Skeletal muscle tissue (tissue), 4 donors: ENCODE measurements around the gene HCN4. TPM values are rescaled to one million over a fixed set of nuclear protein-coding genes. Genes with fewer than 3 reads are reported as not detected.

Experiments used
- H3K27ac ChIP-seq: one replicate; pipeline ENCODE4 v1.7.0; 2013; ENCODE audit warnings: mild to moderate bottlenecking, low read depth, low read length, inconsistent platforms
- H3K27me3 ChIP-seq, 3 donors: one replicate each; pipeline ENCODE4 v1.7.0; 2013; ENCODE audit warnings: low read length in 3 of 3; ENCODE audit not compliant: control insufficient read depth in 3 of 3, insufficient read depth in 3 of 3
- H3K36me3 ChIP-seq, 3 donors: one replicate each; pipeline ENCODE4 v1.7.0; 2013; ENCODE audit warnings: low read length in 3 of 3; ENCODE audit not compliant: control insufficient read depth in 3 of 3, insufficient read depth in 3 of 3
- H3K4me1 ChIP-seq, 3 donors: one replicate each; pipeline ENCODE4 v1.7.0; 2013; ENCODE audit warnings: low read length in 3 of 3, mild to moderate bottlenecking in 3 of 3; ENCODE audit not compliant: control insufficient read depth in 3 of 3, insufficient read depth in 3 of 3
- H3K4me3 ChIP-seq, 3 donors: one replicate each; pipeline ENCODE4 v1.7.0; 2013; ENCODE audit warnings: low read length in 3 of 3
- H3K9ac ChIP-seq, 3 donors: one replicate each; pipeline ENCODE4 v1.7.0; 2013; ENCODE audit warnings: low read length in 3 of 3, mild to moderate bottlenecking in 3 of 3, moderate library complexity in 2 of 3, low read depth in 1 of 3
- H3K9me3 ChIP-seq, 3 donors: one replicate each; pipeline ENCODE4 v1.7.0; 2013; ENCODE audit warnings: low read length in 3 of 3; ENCODE audit not compliant: control insufficient read depth in 3 of 3
- total RNA-seq: library from RNA; depleted of rRNA; stranded (reverse); fragments of >200 nt; gene quantifications from one replicate; pipeline ENCODE4 v1.2.3, GENCODE V29; 2014
- donor health status: Osteomylitis.

The HCN4 gene
- total RNA-seq, 1 donor from 2014 or later, result under 0.01 TPM

DNA sequence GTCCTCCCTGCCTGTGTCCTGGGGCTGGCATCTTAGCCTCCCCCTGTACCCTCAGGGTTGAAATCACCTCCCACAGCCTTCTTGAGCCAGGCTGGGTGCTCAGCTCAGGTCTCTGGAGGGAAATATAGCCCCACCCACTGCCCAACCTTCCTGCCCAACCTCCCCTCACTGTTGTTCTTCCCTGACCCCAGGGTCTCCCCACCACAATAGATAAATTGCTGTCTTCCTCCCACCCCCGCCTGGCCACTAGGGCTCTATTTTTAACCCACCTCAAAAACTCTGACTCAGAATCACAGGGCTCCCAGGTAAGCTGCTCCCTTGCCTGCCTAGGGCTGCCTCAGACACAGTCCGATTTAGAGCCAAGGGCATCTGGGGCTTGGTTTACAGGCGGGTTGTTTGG, 15.0 kb downstream of the HCN4 start:
- Histone ChIP-seq H3K9me3 (no peaks in the 10 kb centered on the region), H3K4me1 (no peaks in the 10 kb centered on the region), H3K27ac (no peak overlapping the region), H3K27me3 (peaks cover 40 to 62% (median 60%) of the 10 kb centered on the region in 3 donors), H3K4me3 (no peak overlapping the region), H3K36me3 (no peaks in the 10 kb centered on the region), H3K9ac (no peak overlapping the region)

GRCh38 chr15:73352082-73352481, 16.7 kb downstream of the HCN4 start:
- H3K27me3 ChIP-seq, result peaks cover 45 to 54% (median 47%) of the 10 kb centered on the region in 3 donors
- no peak overlapping the region for H3K9ac ChIP-seq
- H3K4me1 ChIP-seq, result no peaks in the 10 kb centered on the region
- no peak overlapping the region for H3K27ac ChIP-seq
- H3K4me3 ChIP-seq, result no peak overlapping the region
- H3K9me3 ChIP-seq, result no peaks in the 10 kb centered on the region
- H3K36me3 ChIP-seq, result no peaks in the 10 kb centered on the region

- Histone ChIP-seq H3K4me1 (no peaks in the 10 kb centered on the region), H3K27ac (no peak overlapping the region), H3K9me3 (no peaks in the 10 kb centered on the region), H3K9ac (no peak overlapping the region), H3K4me3 (no peak overlapping the region), H3K27me3 (peaks cover 31 to 42% (median 37%) of the 10 kb centered on the region in 3 donors), H3K36me3 (no peaks in the 10 kb centered on the region)
Measured at GRCh38 chr15:73349191-73349590, 19.6 kb downstream of the HCN4 start.

GRCh38 chr15:73346735-73347312, 21.9 kb downstream of the HCN4 start:
- Histone ChIP-seq H3K4me3 (no peak overlapping the region), H3K9ac (no peak overlapping the region), H3K27me3 (peaks cover 18 to 29% (median 28%) of the 10 kb centered on the region in 3 donors)

GRCh38 chr15:73345658-73346057, 23.1 kb downstream of the HCN4 start:
- Histone ChIP-seq H3K27ac (no peak overlapping the region), H3K27me3 (peaks cover 14 to 19% (median 18%) of the 10 kb centered on the region in 3 donors), H3K9me3 (no peaks in the 10 kb centered on the region), H3K4me1 (no peaks in the 10 kb centered on the region), H3K9ac (no peak overlapping the region), H3K4me3 (no peak overlapping the region), H3K36me3 (no peaks in the 10 kb centered on the region)

More at GRCh38 chr15:73346735-73347312, 21.9 kb downstream of the HCN4 start:
- Histone ChIP-seq H3K9me3 (no peaks in the 10 kb centered on the region), H3K36me3 (no peaks in the 10 kb centered on the region), H3K27ac (no peak overlapping the region), H3K4me1 (no peaks in the 10 kb centered on the region)

DNA sequence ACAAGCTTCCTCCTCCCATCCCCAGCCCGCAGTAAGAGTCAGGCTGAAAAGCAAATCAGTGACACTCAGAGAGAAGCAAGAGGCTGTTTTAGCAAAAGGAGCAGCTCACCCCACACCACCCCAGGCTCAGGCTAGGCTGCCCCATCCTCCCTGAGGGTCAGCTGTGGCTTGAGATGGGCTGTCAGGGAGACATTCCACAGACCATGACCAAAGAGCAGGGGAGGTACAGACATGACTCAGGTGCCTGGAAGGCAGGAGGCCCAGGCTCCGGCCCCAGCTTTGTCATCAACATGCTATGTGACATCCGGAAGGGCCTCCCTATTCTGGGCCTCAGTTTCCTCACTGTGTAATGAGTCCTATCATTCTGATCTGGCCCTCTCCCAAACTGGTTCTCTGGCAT, 24.7 kb downstream of the HCN4 start:
- H3K36me3 ChIP-seq, result no peaks in the 10 kb centered on the region
- H3K27ac ChIP-seq, result no peak overlapping the region

GRCh38 chr15:73341886-73342600, 26.7 kb downstream of the HCN4 start:
- Histone ChIP-seq H3K4me1 (no peaks in the 10 kb centered on the region), H3K9me3 (no peaks in the 10 kb centered on the region), H3K27ac (no peak overlapping the region), H3K4me3 (no peak overlapping the region), H3K9ac (no peak overlapping the region), H3K27me3 (peaks cover 5 to 19% (median 17%) of the 10 kb centered on the region in 3 donors), H3K36me3 (no peaks in the 10 kb centered on the region)

More for the DNA sequence above, 24.7 kb downstream of the HCN4 start:
- no peak overlapping the region for H3K9ac ChIP-seq
- no peaks in the 10 kb centered on the region for H3K9me3 ChIP-seq
- H3K4me3 ChIP-seq, result no peak overlapping the region
- H3K4me1 ChIP-seq, result no peaks in the 10 kb centered on the region
- H3K27me3 ChIP-seq, result peaks cover 9 to 16% (median 15%) of the 10 kb centered on the region in 3 donors

GRCh38 chr15:73340502-73341192, 28.1 kb downstream of the HCN4 start:
- H3K36me3 ChIP-seq, result no peaks in the 10 kb centered on the region
- peaks cover 5 to 24% (median 17%) of the 10 kb centered on the region in 3 donors for H3K27me3 ChIP-seq
- H3K9ac ChIP-seq, result no peak overlapping the region
- H3K9me3 ChIP-seq, result no peaks in the 10 kb centered on the region
- H3K4me1 ChIP-seq, result no peaks in the 10 kb centered on the region
- H3K4me3 ChIP-seq, result no peak overlapping the region
- H3K27ac ChIP-seq, result no peak overlapping the region

GRCh38 chr15:73338606-73339374, 30.0 kb downstream of the HCN4 start:
- no peaks in the 10 kb centered on the region for H3K36me3 ChIP-seq
- H3K27ac ChIP-seq, result no peak overlapping the region
- H3K4me3 ChIP-seq, result no peak overlapping the region
- peaks cover 4 to 21% (median 20%) of the 10 kb centered on the region in 3 donors for H3K27me3 ChIP-seq
- no peak overlapping the region for H3K9ac ChIP-seq
- no peaks in the 10 kb centered on the region for H3K9me3 ChIP-seq
- no peaks in the 10 kb centered on the region for H3K4me1 ChIP-seq
